GM21360 (cell line): ENCODE results near the gene RAPGEF4.

Source experiments
- ATAC-seq: cut with Tn5 transposase; IDR thresholded peaks from one replicate; pipeline ENCODE4 v1.9.1; 2021; ENCODE audit warnings: mild to moderate bottlenecking, moderate library complexity; ENCODE audit not compliant: unreplicated experiment

Gene RAPGEF4

DNA sequence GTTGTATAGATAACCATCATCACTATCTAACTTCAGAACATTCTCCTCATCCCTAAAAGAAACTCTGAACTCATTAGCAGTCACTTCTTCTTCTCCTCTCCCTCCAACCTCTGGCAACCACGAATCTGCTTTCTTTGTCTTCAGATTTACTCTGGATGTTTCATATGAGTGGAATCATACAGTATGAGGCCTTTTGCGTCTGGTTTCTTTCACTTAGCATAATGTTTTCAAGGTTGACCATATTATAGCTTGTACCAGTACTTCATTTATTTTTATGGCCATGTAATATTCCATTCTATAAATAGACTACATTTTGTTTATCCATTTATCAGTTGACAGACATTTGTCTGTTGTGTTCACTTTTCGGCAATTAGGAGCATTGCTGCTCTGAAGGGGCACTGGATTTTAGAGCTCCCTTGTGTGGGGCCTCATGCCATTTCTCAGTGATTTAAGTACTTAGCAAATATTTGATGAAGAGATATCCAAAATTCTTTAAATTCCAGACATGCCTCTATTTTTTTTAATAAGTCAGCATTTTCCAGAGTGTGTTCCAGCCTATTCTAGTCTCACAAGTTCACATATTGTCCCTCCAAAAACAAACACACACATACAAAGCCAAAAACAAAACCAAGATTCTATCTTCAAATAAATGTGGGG is 317.5 kb downstream of the RAPGEF4 start:
- no peak for ATAC-seq

DNA sequence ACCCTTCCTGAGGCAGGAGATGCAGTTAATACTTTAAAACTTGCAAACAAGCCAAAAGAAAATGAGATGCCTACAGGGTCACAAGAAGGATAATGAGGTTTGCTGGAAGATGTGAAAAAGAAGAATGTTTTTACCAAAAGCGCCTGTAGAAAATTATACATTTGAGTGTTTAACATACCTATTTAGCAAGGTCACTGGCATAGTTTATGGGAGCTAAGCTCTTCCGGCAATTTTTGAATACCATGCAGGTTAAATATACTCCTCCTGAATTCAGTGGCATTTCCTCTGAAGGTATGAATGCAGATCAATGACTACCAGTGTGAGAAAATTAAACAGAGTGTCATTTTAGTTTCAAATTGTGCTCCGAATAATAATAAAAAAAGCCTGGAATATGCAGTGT is 318.8 kb downstream of the RAPGEF4 start:
- no peak for ATAC-seq

DNA sequence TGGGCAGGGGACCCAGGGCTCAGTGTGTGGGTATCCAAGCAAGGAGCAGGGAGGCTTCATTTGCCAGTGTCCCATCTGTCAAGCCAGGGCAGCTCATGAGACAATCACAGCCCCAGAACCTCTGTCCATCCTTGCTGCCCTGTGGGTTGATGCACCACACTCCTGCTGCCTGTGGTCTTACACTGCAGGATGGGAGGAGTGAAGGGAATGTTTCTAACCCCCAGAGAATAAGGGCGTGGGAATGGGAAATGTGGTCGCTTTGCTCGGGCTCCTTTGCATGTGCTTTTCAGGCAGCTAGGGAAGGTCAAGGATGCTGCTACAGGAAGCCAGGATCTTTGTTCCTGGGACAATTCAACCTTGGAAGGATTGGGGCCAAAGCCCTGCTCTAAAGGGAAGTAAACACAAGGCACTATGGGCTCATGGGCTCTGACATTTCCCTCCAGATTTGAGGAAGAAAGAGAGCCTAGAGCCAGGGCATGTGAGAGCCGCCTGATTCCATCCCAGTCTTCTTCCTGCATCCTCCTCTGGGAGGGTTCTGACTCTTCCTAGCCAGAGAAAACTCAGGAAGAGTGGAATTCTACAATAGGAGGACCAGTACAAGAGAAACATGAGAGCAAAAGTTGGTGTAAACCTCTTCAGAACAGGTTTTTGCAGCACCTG is 321.2 kb downstream of the RAPGEF4 start:
- ATAC-seq, result no peak

DNA sequence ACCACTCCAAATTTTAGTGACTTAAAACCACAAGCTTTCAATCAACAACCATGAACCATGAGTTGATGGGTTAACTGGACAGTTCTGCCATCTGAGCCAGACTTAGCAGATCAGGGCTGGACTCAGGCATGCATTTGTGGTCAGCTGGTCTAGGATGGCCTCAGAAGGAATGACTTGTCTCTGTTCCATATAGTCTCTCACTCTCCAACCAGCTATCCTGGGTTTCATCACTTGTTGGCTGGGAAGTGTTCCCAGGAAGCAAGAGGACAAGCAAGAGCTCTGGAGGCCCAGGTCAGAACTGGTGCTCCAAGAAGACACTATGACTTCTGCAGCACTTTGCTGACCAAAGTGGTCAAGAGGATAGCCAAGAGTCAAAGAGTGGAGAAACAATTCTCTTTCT is 322.5 kb downstream of the RAPGEF4 start:
- no peak for ATAC-seq

DNA sequence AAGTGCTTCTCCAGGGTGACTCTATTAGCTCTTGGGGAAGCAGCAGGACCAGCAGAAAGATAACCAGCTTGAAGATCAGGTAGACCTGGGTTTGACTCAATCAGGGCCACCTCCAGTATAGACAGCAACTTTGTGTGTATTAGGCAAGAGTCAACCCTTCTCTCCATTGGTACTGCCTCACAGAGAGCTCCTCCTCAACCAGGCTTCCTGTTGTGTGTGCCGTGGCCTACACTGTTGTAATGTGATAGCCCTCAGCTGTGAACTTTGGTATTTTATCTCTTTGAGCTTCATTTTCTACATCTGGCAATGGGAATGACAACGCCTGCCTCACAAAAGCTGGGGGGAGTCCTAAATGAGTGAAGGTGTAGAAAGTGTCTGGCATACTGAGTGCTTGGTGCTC is 323.0 kb downstream of the RAPGEF4 start:
- ATAC-seq, result no peak

DNA sequence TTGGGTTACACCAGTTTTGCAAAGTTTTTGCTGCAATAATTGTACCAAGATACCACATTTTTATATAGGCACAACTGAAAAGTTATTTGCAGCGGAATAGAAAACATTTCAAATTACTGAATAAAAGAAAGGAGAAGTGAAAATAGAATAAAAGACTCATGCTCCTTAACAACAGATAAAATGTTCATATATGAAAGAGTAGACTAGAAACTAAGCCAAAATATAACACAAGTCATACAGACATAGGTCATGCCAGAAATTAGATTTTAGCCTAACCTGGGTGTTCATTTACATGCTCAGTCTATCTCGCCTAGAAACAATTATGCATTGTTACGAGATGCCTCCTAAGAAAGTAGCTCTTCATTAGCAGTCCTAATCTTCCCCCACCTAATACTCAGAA is 323.6 kb downstream of the RAPGEF4 start:
- ATAC-seq, result no peak

DNA sequence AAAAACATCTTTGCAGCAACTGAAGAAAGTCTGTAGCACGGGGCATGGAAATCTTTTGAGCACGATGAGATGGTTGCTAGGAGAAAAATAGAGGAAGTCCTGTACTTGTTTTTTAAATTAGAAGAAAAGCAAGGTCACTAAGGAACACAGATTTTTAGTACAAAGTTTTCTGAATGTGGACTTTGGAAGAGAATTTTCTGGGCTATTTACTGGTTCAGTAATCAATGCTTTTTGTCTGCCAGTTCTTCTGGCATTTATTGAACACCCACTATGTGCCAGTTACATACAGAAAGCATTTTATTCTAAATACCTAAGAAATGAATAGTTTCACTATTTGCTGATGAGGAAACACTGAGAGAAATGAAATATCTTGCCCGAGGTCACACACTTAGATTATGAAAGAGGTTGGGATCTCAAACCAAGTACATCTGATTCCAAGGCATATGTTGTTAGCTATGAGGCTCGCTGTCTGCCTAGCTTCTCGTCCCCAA is 324.4 kb downstream of the RAPGEF4 start:
- ATAC-seq, result no peak

DNA sequence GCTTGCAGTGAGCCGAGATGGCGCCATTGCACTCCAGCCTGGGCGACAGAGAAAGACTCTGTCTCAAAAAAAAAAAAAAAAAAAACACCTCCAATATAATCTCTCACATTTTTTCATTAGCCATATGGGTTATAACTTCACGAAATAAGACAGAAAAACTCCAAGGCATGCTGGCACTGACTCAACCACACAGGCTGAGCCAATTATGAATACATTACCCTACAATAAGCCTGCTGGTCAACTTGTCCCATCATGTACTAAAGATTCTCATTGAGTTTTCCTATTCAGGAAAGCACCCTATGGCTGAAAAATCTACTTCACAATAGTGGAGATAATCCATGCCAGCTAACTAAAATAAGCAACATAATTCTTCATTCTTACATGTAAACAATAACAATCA is 327.2 kb downstream of the RAPGEF4 start:
- no peak for ATAC-seq

DNA sequence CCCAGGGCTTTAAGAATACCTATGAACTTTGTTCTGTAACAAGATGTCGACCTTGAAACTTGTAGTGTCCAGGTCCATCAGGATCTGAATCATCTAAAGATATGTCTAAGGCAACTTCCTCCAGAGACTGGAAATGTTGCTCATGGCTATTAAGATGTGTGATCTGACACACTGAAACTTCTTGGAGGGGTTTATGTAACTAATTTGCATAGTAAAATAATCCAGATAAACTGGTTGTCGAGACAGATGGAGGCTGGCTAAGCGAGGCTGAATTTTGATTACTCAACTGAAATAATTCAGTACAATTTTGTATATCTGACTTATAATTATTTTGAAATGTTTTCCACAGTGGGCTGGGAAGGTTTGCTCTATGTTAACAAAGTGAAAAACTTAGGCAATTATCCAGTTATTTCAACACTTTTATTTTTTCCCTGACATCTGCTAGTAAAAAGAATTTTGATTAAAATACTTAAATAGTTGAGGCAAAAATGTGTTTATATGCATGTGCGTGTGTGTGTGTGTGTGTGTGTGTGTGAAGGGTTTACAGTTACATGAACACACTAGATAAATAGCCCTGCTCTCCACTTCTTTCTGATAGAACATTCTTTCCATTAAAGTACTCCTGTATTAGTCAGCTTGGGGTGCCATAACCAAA is 328.6 kb downstream of the RAPGEF4 start:
- no peak for ATAC-seq

DNA sequence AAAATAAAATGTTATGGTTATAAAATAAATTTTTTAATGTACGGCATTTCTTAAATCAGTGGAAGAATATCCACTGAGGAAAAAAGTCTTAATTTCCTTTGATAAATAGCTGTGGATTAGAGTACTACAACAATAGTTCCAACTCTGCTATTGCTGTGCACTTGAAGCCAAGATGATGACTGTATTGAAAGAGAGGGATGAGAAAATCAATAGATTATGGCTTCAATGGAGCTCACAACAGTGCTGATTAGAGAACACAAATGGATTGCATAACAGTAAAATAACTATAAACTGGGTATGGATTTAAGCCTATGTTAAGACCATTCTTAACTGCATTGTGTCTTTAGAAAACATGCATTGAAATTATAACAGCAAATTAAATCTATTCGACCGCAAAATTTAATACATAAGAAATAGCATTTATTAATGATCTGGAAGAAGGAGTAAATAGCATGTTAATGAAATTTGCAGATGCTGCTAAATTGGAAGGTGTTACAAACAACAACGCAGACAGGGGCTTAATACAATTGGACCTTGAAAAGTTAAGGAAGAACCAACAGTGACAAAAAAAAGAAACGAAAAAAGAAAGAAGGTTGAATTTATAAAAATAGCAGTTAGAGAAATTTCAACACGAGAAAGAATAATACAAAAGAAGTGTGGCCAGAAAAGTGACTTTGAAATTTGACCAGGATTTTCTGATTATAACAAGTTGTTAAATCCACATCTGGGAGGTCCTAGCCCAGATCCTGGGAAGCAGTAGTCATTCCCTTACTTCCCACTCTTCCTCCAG is 331.4 kb downstream of the RAPGEF4 start:
- ATAC-seq, result no peak

DNA sequence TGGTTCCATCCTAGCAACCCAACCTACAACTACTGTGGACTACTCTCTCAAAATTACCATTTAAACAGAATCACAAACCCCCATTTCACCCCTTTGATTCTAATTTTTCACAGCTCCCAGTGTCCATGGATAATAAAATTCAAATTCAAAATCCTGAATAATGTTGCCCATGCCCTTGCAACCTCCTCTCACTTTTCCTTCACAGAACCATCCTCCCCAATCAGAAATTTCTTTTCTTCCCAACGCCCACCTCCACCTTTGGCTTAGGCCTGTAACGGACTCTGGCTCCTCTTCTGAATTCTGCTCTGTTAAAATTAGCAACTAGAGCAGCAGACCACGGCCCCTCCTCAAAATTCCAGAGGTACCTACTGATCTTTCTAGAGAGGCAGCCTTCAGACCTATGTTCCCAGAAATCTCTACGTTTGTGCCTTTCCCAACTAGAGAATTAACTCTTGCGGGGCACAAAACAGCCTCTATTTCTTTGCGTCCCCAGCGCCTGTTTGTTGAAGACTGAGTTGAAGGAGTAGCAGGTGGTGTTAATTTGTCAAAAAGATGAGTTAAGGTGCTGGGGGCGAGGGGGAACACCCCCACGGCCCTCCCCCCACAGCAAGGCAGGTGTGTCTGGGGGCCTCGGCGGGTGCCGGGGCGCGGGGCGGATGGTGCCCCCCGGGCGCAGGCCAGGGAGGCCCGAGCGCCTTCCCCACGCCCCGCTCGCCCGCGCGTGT is 339.6 kb downstream of the RAPGEF4 start:
- ATAC-seq, result no peak

DNA sequence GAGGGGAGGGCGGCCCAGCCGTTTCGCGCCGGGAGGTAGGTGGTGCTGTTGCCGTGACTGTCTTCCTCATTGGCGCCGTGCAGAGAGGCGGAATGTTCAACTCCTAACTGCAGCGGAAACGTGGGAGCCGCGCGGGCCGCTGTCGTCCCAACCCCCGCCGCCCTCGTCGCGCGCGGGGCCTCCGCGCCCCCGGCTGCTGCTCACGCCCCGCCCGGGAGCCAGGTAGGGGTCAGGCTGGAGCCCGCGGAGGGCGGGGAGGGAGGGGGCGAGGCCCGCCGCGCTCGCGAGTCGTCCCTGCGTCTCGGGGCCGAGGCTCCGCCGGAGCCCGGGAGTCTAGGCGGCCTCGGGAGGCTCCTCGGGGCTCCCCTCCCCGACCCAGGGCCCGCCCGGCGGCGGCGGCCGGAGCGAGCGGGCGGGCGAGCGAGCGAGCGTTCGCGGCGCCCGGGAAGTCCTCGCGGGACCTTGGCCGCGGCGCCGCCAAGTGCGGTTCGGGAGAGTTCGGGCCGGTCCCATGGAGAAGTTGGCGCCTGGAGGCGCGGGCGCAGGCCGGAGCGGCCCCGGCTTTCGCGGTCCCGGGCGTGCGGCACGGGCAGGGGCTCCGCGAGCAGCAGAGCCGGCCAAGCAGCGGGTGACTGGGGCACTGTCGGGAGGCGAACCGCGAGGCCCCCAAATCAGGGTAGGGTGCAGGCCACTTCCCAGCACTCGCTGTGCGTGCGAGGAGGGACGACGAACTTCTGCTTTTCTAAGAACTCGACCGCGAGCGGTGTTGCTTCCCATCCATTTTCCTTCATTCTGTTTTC is 340.3 kb downstream of the RAPGEF4 start, which contains the start of gene MAP3K20:
Gene MAP3K20, plus strand, starts transcription at position 66 of the 800 bp plus-strand sequence. CDS start 15,186 bp downstream, outside the sequence.
- ATAC-seq, result peak; percentile 62

DNA sequence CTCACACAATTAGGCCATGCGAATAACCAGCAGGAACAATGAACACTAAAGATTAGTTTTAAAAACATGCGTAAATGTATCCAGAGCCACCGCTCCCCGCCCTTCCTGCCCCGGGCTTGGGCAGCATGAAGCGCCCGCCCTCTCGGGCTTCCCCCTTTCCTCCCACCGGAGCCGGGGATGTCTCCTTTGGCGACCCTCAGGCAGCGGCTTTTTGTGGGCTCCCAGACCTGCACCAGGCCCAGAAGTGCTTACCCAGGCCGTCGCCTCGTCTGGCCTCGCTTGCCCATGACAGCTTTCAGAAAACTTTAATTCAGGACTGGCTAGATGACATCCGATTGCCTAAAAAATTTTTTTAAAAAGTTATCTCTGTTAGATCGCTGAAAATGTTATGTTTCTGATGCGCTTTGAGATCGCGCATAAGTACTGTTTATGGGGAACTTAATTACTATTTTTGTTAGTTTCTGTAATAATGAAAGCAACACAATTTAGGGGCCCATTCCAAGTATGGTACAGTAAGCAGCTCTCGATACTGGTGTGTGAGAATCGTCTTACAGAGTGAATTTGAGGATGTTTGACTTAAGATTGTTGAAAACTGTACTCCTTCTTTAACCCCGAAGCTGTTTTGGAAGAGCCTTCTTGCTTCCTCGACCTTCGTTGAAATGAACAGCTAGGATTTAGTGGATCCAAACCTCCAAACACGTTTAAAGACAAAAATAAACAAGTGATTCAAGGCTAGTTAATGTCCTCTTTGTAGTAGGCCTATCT is 341.1 kb downstream of the RAPGEF4 start:
- ATAC-seq, result peak; percentile 22

DNA sequence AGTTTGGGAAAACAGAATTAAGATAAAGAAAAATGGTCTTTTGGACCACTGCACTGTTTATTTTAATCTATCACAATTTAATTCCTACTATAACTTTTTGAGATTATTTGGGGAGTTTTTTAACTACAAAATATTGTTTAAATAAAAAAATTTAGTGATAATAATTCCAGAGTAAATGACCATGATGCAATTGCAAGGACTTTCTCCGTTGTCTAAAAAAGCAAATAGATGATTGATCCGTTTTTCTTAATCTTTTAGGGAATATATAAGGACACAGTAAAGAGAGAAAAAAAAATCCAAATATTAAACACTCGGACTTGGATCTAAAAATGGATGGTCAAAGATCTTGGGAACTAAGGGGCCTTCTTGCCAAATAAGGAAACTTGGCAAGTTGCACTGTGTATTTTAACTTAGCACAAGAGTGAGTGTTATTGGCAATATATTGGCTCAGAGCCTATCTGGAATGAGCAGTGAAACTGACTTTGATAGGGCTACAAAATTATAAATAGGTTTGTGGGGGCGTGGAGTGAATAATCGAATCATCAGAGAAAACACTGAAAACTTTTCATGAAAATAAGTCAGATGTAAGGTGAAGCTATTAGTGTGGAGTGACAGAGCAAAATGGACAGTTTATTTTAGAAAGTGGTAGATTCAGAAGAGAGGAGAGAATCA is 342.0 kb downstream of the RAPGEF4 start:
- no peak for ATAC-seq

DNA sequence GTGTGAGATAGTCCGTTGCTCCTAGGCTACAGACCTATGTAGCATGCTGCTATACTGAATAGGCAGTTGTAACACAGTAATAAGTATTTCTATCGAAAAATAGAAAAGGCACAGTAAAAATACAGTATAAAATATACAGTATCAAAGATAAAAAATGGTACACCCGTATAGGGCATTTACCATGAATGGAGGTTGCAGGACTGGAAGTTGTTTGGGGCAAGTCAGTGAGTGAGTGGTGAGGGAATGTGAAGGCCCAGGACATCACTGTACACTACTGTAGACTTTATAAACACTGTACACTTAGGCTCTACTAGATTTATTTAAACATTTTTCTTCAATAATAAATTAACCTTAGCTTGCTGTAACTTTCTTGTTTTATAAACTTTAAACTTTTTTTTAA is 343.5 kb downstream of the RAPGEF4 start:
- ATAC-seq, result no peak

DNA sequence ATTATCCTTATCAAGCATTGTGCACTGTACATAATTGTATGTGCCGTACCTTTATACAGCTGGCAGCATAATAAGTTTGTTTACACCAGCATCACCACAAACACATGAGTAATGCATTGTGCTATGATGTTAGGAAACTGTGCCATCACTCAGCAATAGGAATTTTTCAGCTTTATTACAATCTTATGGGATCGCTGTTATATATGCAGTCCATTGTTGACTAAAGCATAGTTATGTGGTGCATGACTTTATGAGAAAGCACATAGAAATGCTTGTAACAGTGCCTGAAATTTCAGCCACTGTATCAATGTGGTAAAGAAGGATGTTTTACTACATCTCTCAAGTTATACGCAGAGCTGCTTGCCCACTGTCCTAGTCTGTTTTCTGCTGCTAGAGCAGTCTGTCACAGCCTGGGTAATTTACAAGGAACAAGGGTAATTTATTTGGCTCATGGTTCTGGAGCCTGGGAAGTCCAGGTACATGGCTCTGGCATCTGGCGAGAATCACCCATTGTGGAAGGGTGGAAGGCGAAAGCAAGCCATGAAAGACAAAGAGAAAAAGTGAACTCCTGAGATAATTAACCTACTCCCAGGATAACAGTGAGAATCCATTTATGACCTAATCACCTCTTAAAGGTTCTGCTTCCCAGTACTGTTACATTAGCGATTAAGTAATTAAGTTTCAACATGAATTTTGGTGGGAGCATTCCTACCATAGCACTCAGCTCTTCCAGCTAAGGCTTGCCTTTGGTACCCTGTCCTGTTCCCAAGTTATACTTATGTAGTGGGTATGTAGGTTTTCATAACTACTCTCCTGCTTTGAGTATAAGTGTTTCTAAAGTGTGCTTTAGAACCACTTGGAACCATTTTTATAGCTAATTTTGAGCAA is 344.6 kb downstream of the RAPGEF4 start:
- ATAC-seq, result no peak

DNA sequence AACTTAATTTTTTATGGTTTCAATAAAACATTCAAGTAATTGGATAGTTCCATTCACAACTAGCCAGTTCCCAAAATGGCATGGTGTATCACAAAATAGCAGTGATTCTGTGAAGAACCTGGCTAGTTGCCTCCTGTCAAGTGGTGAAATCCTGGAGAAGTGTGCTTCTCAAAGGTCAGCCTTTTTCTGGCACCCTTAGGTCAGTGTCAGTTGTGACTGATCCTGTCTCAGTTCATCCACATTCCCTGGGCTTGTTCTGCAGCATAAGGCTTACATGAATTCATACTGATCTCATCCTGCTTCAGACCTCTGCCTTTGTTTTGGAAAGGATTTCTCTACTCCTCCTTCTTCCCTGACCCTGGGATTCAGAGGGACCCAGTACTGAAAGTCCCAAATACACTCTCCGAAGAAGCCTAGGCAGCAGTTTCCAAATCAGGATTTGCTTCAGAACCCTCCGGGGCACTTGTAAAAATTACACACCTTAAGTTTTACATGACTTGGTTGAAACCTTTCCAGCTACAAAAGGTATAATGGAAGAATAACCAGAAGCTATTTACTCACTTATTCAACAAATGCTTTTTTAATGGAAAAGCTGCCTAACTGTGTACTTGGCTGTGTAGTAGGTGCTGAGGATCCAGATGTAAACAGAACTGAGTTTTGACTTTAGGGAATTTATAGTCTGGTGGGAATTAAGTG is 351.0 kb downstream of the RAPGEF4 start:
- no peak for ATAC-seq
